CD14-positive monocyte (primary cell): ENCODE measurements around the gene SETX. TPM values are rescaled to one million over a fixed set of nuclear protein-coding genes. Genes with fewer than 3 reads are reported as not detected.

ENCODE experiments used
- DNase-seq, 3 donors: peaks; one replicate each; pipeline ENCODE4 v3.0.0-alpha.2; 2011 to 2022
- H2AFZ ChIP-seq: 2 replicates; pipeline ENCODE4 v1.6.0; 2012; ENCODE audit warnings: mild to moderate bottlenecking, low read depth, low read length, inconsistent platforms; ENCODE audit not compliant: insufficient read depth, poor library complexity, severe bottlenecking
- H3K27ac ChIP-seq, 2 donors: 1 replicate in 1 of 2; 2 replicates in 1 of 2; pipeline ENCODE4 v1.5.1; 2012 to 2013; ENCODE audit warnings: low read length in 2 of 2, control low read depth in 1 of 2, inconsistent platforms in 1 of 2, low read depth in 1 of 2, mild to moderate bottlenecking in 1 of 2
- H3K27me3 ChIP-seq, 2 donors: one replicate each; pipeline versions ENCODE4 v1.6.0 to v1.6.1; 2011 to 2013; ENCODE audit warnings: low read length in 2 of 2; ENCODE audit not compliant: control insufficient read depth in 2 of 2, insufficient read depth in 2 of 2
- H3K36me3 ChIP-seq, 2 donors: replicated peaks in 1 of 2; 1 replicate in 1 of 2; 2 replicates in 1 of 2; pipeline versions ENCODE4 v1.5.1 to v1.6.1; 2012 to 2013; ENCODE audit warnings: low read length in 2 of 2, control low read depth in 1 of 2, inconsistent platforms in 1 of 2, mild to moderate bottlenecking in 1 of 2; ENCODE audit not compliant: insufficient read depth in 2 of 2, control insufficient read depth in 1 of 2
- H3K4me1 ChIP-seq, 2 donors: 1 replicate in 1 of 2; 2 replicates in 1 of 2; pipeline versions ENCODE4 v1.5.1 to v1.6.1; 2012 to 2013; ENCODE audit warnings: low read length in 2 of 2, control low read depth in 1 of 2, inconsistent platforms in 1 of 2, mild to moderate bottlenecking in 1 of 2, moderate library complexity in 1 of 2; ENCODE audit not compliant: insufficient read depth in 2 of 2, control insufficient read depth in 1 of 2
- H3K4me2 ChIP-seq: replicated peaks from 2 replicates; pipeline ENCODE3; 2012; ENCODE audit warnings: low read length, moderate library complexity, mild to moderate bottlenecking; ENCODE audit not compliant: poor library complexity, severe bottlenecking; ENCODE audit errors: extremely low read depth
- H3K4me3 ChIP-seq, 3 experiments: fragments of 200-600 bp in 1 of 3; sonication (generic) in 1 of 3; replicated peaks in 1 of 3; 1 replicate in 2 of 3; 2 replicates in 1 of 3; pipeline ENCODE4 v1.5.1; 2011 to 2013; ENCODE audit warnings: low read length in 3 of 3, mild to moderate bottlenecking in 3 of 3, control low read depth in 2 of 3, low read depth in 2 of 3, inconsistent platforms in 1 of 3, moderate library complexity in 1 of 3
- H3K79me2 ChIP-seq: 2 replicates; pipeline ENCODE4 v1.6.0; 2012; ENCODE audit warnings: mild to moderate bottlenecking, control low read depth, inconsistent platforms, low read length, moderate library complexity; ENCODE audit not compliant: insufficient read depth
- H3K9ac ChIP-seq: 2 replicates; pipeline ENCODE4 v1.6.0; 2017; ENCODE audit warnings: low read length, mild to moderate bottlenecking; ENCODE audit not compliant: insufficient read depth, poor library complexity, severe bottlenecking
- H3K9me3 ChIP-seq, 2 donors: replicated peaks in 1 of 2; 1 replicate in 1 of 2; 2 replicates in 1 of 2; pipeline versions ENCODE4 v1.5.1 to v1.6.1; 2012 to 2013; ENCODE audit warnings: low read length in 2 of 2, control low read depth in 1 of 2; ENCODE audit not compliant: control insufficient read depth in 1 of 2, insufficient read depth in 1 of 2
- H4K20me1 ChIP-seq: 2 replicates; pipeline ENCODE4 v1.6.0; 2012; ENCODE audit warnings: mild to moderate bottlenecking, low read length, control low read depth, moderate library complexity; ENCODE audit not compliant: insufficient read depth
- H3K27ac Mint-ChIP-seq, 7 donors: one replicate each; pipeline ENCODE4 v1.8.0; 2020; ENCODE audit warnings: mild to moderate bottlenecking in 7 of 7, mixed read lengths in 7 of 7, moderate library complexity in 6 of 7, inconsistent platforms in 2 of 7
- H3K27me3 Mint-ChIP-seq, 3 donors: one replicate each; pipeline ENCODE4 v1.8.0; 2021 to 2022; ENCODE audit warnings: low read depth in 3 of 3, mild to moderate bottlenecking in 3 of 3, mixed read lengths in 3 of 3, moderate library complexity in 3 of 3, inconsistent platforms in 1 of 3
- H3K36me3 Mint-ChIP-seq, 2 donors: one replicate each; pipeline ENCODE4 v1.8.0; 2020; ENCODE audit warnings: mixed read lengths in 2 of 2, inconsistent platforms in 1 of 2, mild to moderate bottlenecking in 1 of 2
- H3K4me1 Mint-ChIP-seq: one replicate; pipeline ENCODE4 v1.8.0; 2020; ENCODE audit warnings: mild to moderate bottlenecking, mixed read lengths
- H3K4me3 Mint-ChIP-seq, 2 donors: one replicate each; pipeline ENCODE4 v1.8.0; 2020; ENCODE audit warnings: mild to moderate bottlenecking in 2 of 2, mixed read lengths in 2 of 2, moderate library complexity in 1 of 2
- H3K9me3 Mint-ChIP-seq, 7 donors: one replicate each; pipeline ENCODE4 v1.8.0; 2020 to 2022; ENCODE audit warnings: mixed read lengths in 7 of 7, mild to moderate bottlenecking in 6 of 7, moderate library complexity in 6 of 7, inconsistent platforms in 2 of 7
- WGBS: methylation state at CpG from one replicate; pipeline ENCODE4 v1.1.5; 2013; ENCODE audit warnings: missing lambda C conversion rate; ENCODE audit not compliant: insufficient coverage; 5-methylcytosine and 5-hydroxymethylcytosine counted together
- intact Hi-C, 2 donors: fragments of 100-400 bp; cut with micrococcal nuclease; formaldehyde crosslinking; loops; one replicate each; pipeline versions ENCODE4 v1.15.0 to v1.15.1; 2023
- polyA plus RNA-seq, 3 donors: library from polyadenylated mRNA; depleted of rRNA in 1 of 3; unstranded in 2 of 3; stranded (reverse) in 1 of 3; fragments of 300-500 nt in 2 of 3; fragments of >200 nt in 1 of 3; fragmentation: Illumina TruSeq in 2 of 3; gene quantifications; 1 replicate in 2 of 3; 2 replicates in 1 of 3; pipeline ENCODE4 v1.2.3, GENCODE V29; 2012 to 2021
- TF ChIP-seq, protein P1 (sequence below): fragments of 200-600 bp; IDR thresholded peaks from one replicate; pipeline ENCODE4 v1.8.0; 2022; ENCODE audit warnings: antibody characterized with exemption, mild to moderate bottlenecking

SETX gene
- polyA plus RNA-seq, 3 donors: 18.4 to 31.7 (median 24.2) TPM

- peaks cover 94% of the 10 kb centered on the region for H4K20me1 ChIP-seq
- H2AFZ ChIP-seq: no peak overlapping the region
- TF ChIP-seq, protein P1, sequence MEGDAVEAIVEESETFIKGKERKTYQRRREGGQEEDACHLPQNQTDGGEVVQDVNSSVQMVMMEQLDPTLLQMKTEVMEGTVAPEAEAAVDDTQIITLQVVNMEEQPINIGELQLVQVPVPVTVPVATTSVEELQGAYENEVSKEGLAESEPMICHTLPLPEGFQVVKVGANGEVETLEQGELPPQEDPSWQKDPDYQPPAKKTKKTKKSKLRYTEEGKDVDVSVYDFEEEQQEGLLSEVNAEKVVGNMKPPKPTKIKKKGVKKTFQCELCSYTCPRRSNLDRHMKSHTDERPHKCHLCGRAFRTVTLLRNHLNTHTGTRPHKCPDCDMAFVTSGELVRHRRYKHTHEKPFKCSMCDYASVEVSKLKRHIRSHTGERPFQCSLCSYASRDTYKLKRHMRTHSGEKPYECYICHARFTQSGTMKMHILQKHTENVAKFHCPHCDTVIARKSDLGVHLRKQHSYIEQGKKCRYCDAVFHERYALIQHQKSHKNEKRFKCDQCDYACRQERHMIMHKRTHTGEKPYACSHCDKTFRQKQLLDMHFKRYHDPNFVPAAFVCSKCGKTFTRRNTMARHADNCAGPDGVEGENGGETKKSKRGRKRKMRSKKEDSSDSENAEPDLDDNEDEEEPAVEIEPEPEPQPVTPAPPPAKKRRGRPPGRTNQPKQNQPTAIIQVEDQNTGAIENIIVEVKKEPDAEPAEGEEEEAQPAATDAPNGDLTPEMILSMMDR: no peak
- DNase-seq: no peak
- Mint-ChIP-seq H3K36me3 (peaks cover 58 to 97% of the 10 kb centered on the region in 2 donors), H3K27me3 (no peaks in the 10 kb centered on the region), H3K4me1 (no peaks in the 10 kb centered on the region), H3K4me3 (no peak overlapping the region), H3K27ac (no peak overlapping the region), H3K9me3 (no peaks in the 10 kb centered on the region)
- no peaks in the 10 kb centered on the region for H3K27me3 ChIP-seq
- no peak overlapping the region for H3K4me3 ChIP-seq
- no peaks in the 10 kb centered on the region for H3K9me3 ChIP-seq
- no peaks in the 10 kb centered on the region for H3K4me1 ChIP-seq
- WGBS: no CpG with 5 or more reads among the region's 2 CpGs
- intact Hi-C loops: loop anchor here in 1 of 2 donors (10.0 kb wide), 2 partner anchors 46 to 1144 kb away; no protein-coding TSS in a partner anchor
- H3K27ac ChIP-seq: no peak overlapping the region
- H3K36me3 ChIP-seq: peaks cover 73 to 97% of the 10 kb centered on the region in 2 donors
- no peak overlapping the region for H3K4me2 ChIP-seq
- H3K9ac ChIP-seq: no peak overlapping the region
- H3K79me2 ChIP-seq: peaks cover 13% of the 10 kb centered on the region
Observed at GRCh38 chr9:132288966-132289365, 65.8 kb downstream of the SETX start.

- Mint-ChIP-seq H3K36me3 (peaks cover 63 to 97% of the 10 kb centered on the region in 2 donors), H3K27me3 (no peaks in the 10 kb centered on the region), H3K9me3 (no peaks in the 10 kb centered on the region), H3K4me3 (no peak overlapping the region), H3K27ac (no peak overlapping the region), H3K4me1 (no peaks in the 10 kb centered on the region)
- H3K4me1 ChIP-seq: no peaks in the 10 kb centered on the region
- H3K27ac ChIP-seq: no peak overlapping the region
- peaks cover 97% of the 10 kb centered on the region for H4K20me1 ChIP-seq
- H3K9ac ChIP-seq: no peak overlapping the region
- peaks cover 76 to 97% of the 10 kb centered on the region in 2 donors for H3K36me3 ChIP-seq
- H3K4me3 ChIP-seq: no peak overlapping the region
- H3K9me3 ChIP-seq: no peaks in the 10 kb centered on the region
- DNase-seq: no peak
- TF ChIP-seq, protein P1: no peak
- no peaks in the 10 kb centered on the region for H3K27me3 ChIP-seq
- peaks cover 12% of the 10 kb centered on the region for H3K79me2 ChIP-seq
- intact Hi-C loops: loop anchor here in 1 of 2 donors (10.0 kb wide), 2 partner anchors 46 to 1144 kb away; no protein-coding TSS in a partner anchor
- H2AFZ ChIP-seq: no peak overlapping the region
- H3K4me2 ChIP-seq: no peak overlapping the region
- WGBS: no CpG with 5 or more reads among the region's 1 CpG
Observed at GRCh38 chr9:132288361-132288760, 66.4 kb downstream of the SETX start.
